HEK293 (cell line): ENCODE results near the gene ACTRT2.

ENCODE experiments used
- CTCF ChIA-PET: fragments of 350-600 bp; formaldehyde crosslinking; extraction: SDS; loops from one replicate; lab custom pipeline; 2021; ENCODE audit warnings: antibody characterized with exemption; lab: Yijun Ruan, JAX
- POLR2A ChIA-PET: fragments of 300-600 bp; formaldehyde crosslinking; extraction: SDS; loops from one replicate; lab custom pipeline; 2020; ENCODE audit warnings: antibody characterized with exemption, inconsistent platforms; lab: Yijun Ruan, JAX
- H3K27ac ChIP-seq: fragments of 200-500 bp; sonication (Bioruptor generic); 2 replicates; pipeline ENCODE4 v1.5.1; 2014; ENCODE audit warnings: low read depth, low read length, control low read depth, inconsistent platforms; ENCODE audit errors: extremely low read depth
- H3K36me3 ChIP-seq, 2 experiments: fragments of 200-500 bp in 1 of 2; sonication (Bioruptor generic) in 1 of 2; 1 replicate in 1 of 2; 2 replicates in 1 of 2; pipeline ENCODE4 v1.5.1; 2014 to 2017; ENCODE audit warnings: inconsistent platforms in 2 of 2, low read length in 2 of 2; ENCODE audit not compliant: control insufficient read depth in 2 of 2, insufficient read depth in 1 of 2
- H3K4me1 ChIP-seq: fragments of 200-500 bp; sonication (Bioruptor generic); 2 replicates; pipeline ENCODE4 v1.5.1; 2014; ENCODE audit warnings: mild to moderate bottlenecking, low read length, inconsistent platforms; ENCODE audit not compliant: control insufficient read depth, insufficient read depth
- H3K4me3 ChIP-seq: 2 replicates; pipeline ENCODE4 v1.5.1; 2011; ENCODE audit warnings: low read depth, mild to moderate bottlenecking, control low read depth, low read length, moderate library complexity
- H3K9me3 ChIP-seq: fragments of 200-500 bp; sonication (Bioruptor generic); 2 replicates; pipeline ENCODE4 v1.5.1; 2014; ENCODE audit warnings: low read depth, low read length, inconsistent platforms; ENCODE audit not compliant: control insufficient read depth, insufficient read depth
- ATF2 ChIP-seq: fragments of 450-650 bp; formaldehyde crosslinking; IDR thresholded peaks from 2 replicates; pipeline ENCODE4 v1.5.1; 2016; ENCODE audit warnings: missing biosample characterization, missing genetic modification characterization, low read depth
- BCL11A ChIP-seq: fragments of 450-650 bp; formaldehyde crosslinking; IDR thresholded peaks from 2 replicates; pipeline ENCODE4 v1.5.1; 2016; ENCODE audit warnings: low read depth, missing biosample characterization, missing genetic modification characterization
- HOXA7 ChIP-seq: sonication (generic); formaldehyde crosslinking; IDR thresholded peaks from 2 replicates; pipeline ENCODE4 v1.8.1; 2022; ENCODE audit warnings: missing genetic modification reagents, borderline replicate concordance
- KLF8 ChIP-seq: fragments of 450-650 bp; formaldehyde crosslinking; IDR thresholded peaks from 2 replicates; pipeline ENCODE4 v1.5.1; 2016; ENCODE audit warnings: missing biosample characterization, missing genetic modification characterization
- KLF9 ChIP-seq: fragments of 450-650 bp; formaldehyde crosslinking; IDR thresholded peaks from 2 replicates; pipeline ENCODE4 v1.5.1; 2016; ENCODE audit warnings: missing biosample characterization, missing genetic modification characterization, low read depth
- SETDB1 ChIP-seq: IDR thresholded peaks from one replicate; pipeline ENCODE4 v1.6.1; 2017; ENCODE audit warnings: mild to moderate bottlenecking, low read length, moderate library complexity, mixed read lengths; ENCODE audit not compliant: insufficient read length
- SP2 ChIP-seq: fragments of 450-650 bp; formaldehyde crosslinking; IDR thresholded peaks from 2 replicates; pipeline ENCODE4 v1.5.1; 2016; ENCODE audit warnings: missing biosample characterization, missing genetic modification characterization
- ZBTB1 ChIP-seq: fragments of 450-650 bp; formaldehyde crosslinking; IDR thresholded peaks from 2 replicates; pipeline ENCODE4 v1.5.1; 2016; ENCODE audit warnings: missing biosample characterization, missing genetic modification characterization
- ZBTB17 ChIP-seq: fragments of 450-650 bp; formaldehyde crosslinking; IDR thresholded peaks from 2 replicates; pipeline ENCODE4 v1.5.1; 2016; ENCODE audit warnings: missing biosample characterization, missing genetic modification characterization
- ZBTB20 ChIP-seq: fragments of 450-650 bp; formaldehyde crosslinking; IDR thresholded peaks from 2 replicates; pipeline ENCODE4 v1.5.1; 2016; ENCODE audit warnings: missing biosample characterization, missing genetic modification characterization
- ZBTB26 ChIP-seq: fragments of 450-650 bp; formaldehyde crosslinking; optimal IDR thresholded peaks from 2 replicates; pipeline ENCODE3; 2016; ENCODE audit warnings: missing biosample characterization, mild to moderate bottlenecking, missing genetic modification characterization
- ZBTB49 ChIP-seq: fragments of 450-650 bp; formaldehyde crosslinking; IDR thresholded peaks from 2 replicates; pipeline ENCODE4 v1.5.1; 2016; ENCODE audit warnings: missing biosample characterization, missing genetic modification characterization, low read depth
- ZFP37 ChIP-seq: fragments of 450-650 bp; formaldehyde crosslinking; IDR thresholded peaks from 2 replicates; pipeline ENCODE4 v1.5.1; 2016; ENCODE audit warnings: missing biosample characterization, missing genetic modification characterization
- ZNF184 ChIP-seq: fragments of 450-650 bp; IDR thresholded peaks from 2 replicates; pipeline ENCODE4 v1.5.1; 2018; ENCODE audit warnings: missing biosample characterization, mild to moderate bottlenecking, missing genetic modification characterization
- ZNF324 ChIP-seq: fragments of 450-650 bp; formaldehyde crosslinking; IDR thresholded peaks from 2 replicates; pipeline ENCODE4 v1.5.1; 2016; ENCODE audit warnings: missing biosample characterization, missing genetic modification characterization
- ZNF341 ChIP-seq: fragments of 450-650 bp; formaldehyde crosslinking; IDR thresholded peaks from 2 replicates; pipeline ENCODE4; 2016; ENCODE audit warnings: low read depth, missing biosample characterization, missing genetic modification characterization
- ZNF529 ChIP-seq: fragments of 450-650 bp; formaldehyde crosslinking; IDR thresholded peaks from 2 replicates; pipeline ENCODE4 v1.5.1; 2017; ENCODE audit warnings: missing genetic modification characterization, missing biosample characterization; ENCODE audit not compliant: insufficient replicate concordance
- ZNF548 ChIP-seq: fragments of 450-650 bp; formaldehyde crosslinking; IDR thresholded peaks from 2 replicates; pipeline ENCODE4 v1.5.1; 2016; ENCODE audit warnings: missing biosample characterization, missing genetic modification characterization
- ZNF561 ChIP-seq: fragments of 450-650 bp; IDR thresholded peaks from 2 replicates; pipeline ENCODE4 v1.5.1; 2018; ENCODE audit warnings: missing biosample characterization, missing genetic modification characterization, borderline replicate concordance
- ZNF571 ChIP-seq: fragments of 450-650 bp; formaldehyde crosslinking; IDR thresholded peaks from 2 replicates; pipeline ENCODE4 v1.5.0; 2017; ENCODE audit warnings: missing biosample characterization, missing genetic modification characterization
- ZNF585B ChIP-seq: fragments of 450-650 bp; formaldehyde crosslinking; IDR thresholded peaks from 2 replicates; pipeline ENCODE4 v1.5.1; 2016; ENCODE audit warnings: missing biosample characterization, missing genetic modification characterization
- ZNF629 ChIP-seq: fragments of 450-650 bp; formaldehyde crosslinking; IDR thresholded peaks from 2 replicates; pipeline ENCODE4 v1.5.1; 2017; ENCODE audit warnings: missing biosample characterization, missing genetic modification characterization
- ZNF639 ChIP-seq: fragments of 450-650 bp; formaldehyde crosslinking; IDR thresholded peaks from 2 replicates; pipeline ENCODE4 v1.5.1; 2016; ENCODE audit warnings: missing biosample characterization, missing genetic modification characterization
- ZNF791 ChIP-seq: fragments of 450-650 bp; formaldehyde crosslinking; IDR thresholded peaks from 2 replicates; pipeline ENCODE4 v1.5.1; 2016; ENCODE audit warnings: missing biosample characterization, missing genetic modification characterization
- ZNF792 ChIP-seq: fragments of 450-650 bp; formaldehyde crosslinking; IDR thresholded peaks from 2 replicates; pipeline ENCODE4 v1.5.1; 2016; ENCODE audit warnings: missing biosample characterization, missing genetic modification characterization
- ZNF843 ChIP-seq: fragments of 450-650 bp; formaldehyde crosslinking; IDR thresholded peaks from 2 replicates; pipeline ENCODE4 v1.5.1; 2016; ENCODE audit warnings: missing biosample characterization, missing genetic modification characterization

ACTRT2 gene

GRCh38 chr1:2998503-2999100 lies 22.7 kb upstream of the ACTRT2 start (continued):
- TF ChIP-seq ZNF548 (no peak), ZBTB49 (tag by site-specific recombination) (no peak), ZFP37 (tag by site-specific recombination) (no peak), KLF9 (tag by site-specific recombination) (no peak), ZNF629 (no peak), SETDB1 (no peak), ZNF585B (tag by site-specific recombination) (no peak), HOXA7 (CRISPR knock-in tag) (no peak), ZNF791 (tag by site-specific recombination) (no peak)

GRCh38 chr1:2999138-2999537 lies 22.1 kb upstream of the ACTRT2 start:
- no peaks in the 10 kb centered on the region for H3K36me3 ChIP-seq
- CTCF ChIA-PET = interaction anchor here (0.9 kb wide), 1 partner anchor 12 kb away, joined by 4 read pairs; no protein-coding TSS in a partner anchor

GRCh38 chr1:2999571-2999970 lies 21.7 kb upstream of the ACTRT2 start:
- Histone ChIP-seq H3K9me3 (no peaks in the 10 kb centered on the region), H3K4me1 (no peaks in the 10 kb centered on the region), H3K27ac (no peak overlapping the region), H3K4me3 (no peak overlapping the region), H3K36me3 (no peaks in the 10 kb centered on the region)
- CTCF ChIA-PET = interaction anchor here (0.9 kb wide), 1 partner anchor 12 kb away, joined by 4 read pairs; no protein-coding TSS in a partner anchor
- POLR2A ChIA-PET = no interaction called here
- no peak for TF ChIP-seq ZBTB49 (tag by site-specific recombination)
- no peak for TF ChIP-seq ZBTB1 (tag by site-specific recombination)
- no peak for TF ChIP-seq ZNF184 (tag by site-specific recombination)
- no peak for TF ChIP-seq ZNF639
- TF ChIP-seq ZNF571 (tag by site-specific recombination) = no peak
- TF ChIP-seq ZBTB17 (tag by site-specific recombination) = no peak
- TF ChIP-seq ZBTB20 (tag by site-specific recombination) = no peak
- no peak for TF ChIP-seq ZNF843 (tag by site-specific recombination)
- TF ChIP-seq BCL11A (tag by site-specific recombination) = no peak

More at GRCh38 chr1:2999138-2999537, 22.1 kb upstream of the ACTRT2 start:
- no peak for TF ChIP-seq ZNF548
- no peak for TF ChIP-seq ATF2
- no peak for TF ChIP-seq KLF8 (tag by site-specific recombination)
- no peak for TF ChIP-seq ZBTB17 (tag by site-specific recombination)
- no peak for TF ChIP-seq SP2 (tag by site-specific recombination)
- TF ChIP-seq ZBTB1 (tag by site-specific recombination) = no peak
- TF ChIP-seq ZBTB26 (tag by site-specific recombination) = no peak
- no peak for TF ChIP-seq ZNF561
- no peak for TF ChIP-seq ZNF629
- no peak for TF ChIP-seq ZNF529
- no peak for TF ChIP-seq ZNF792 (tag by site-specific recombination)
- no peak for TF ChIP-seq ZNF324 (tag by site-specific recombination)
- TF ChIP-seq ZNF341 = no peak
- POLR2A ChIA-PET = no interaction called here
- Histone ChIP-seq H3K4me3 (no peak overlapping the region), H3K9me3 (no peaks in the 10 kb centered on the region), H3K4me1 (no peaks in the 10 kb centered on the region), H3K27ac (no peak overlapping the region)
